IMR-90 (cell line): Measurements from ENCODE around the gene KCNJ3. TPM values are rescaled to one million over a fixed set of nuclear protein-coding genes. Genes with fewer than 3 reads are reported as not detected.

Experiments
- ATAC-seq: fragments of 200-7000 bp; cut with Tn5 transposase; 2 replicates; pipeline ENCODE4 v1.9.1; 2020; ENCODE audit warnings: low read depth, mild to moderate bottlenecking, moderate library complexity
- BruUV-seq: library from RNA; stranded (reverse); fragments of 400-500 nt; replicated peaks from 2 replicates; lab custom pipeline; 2021; lab: Mats Ljungman, UMichigan
- CTCF ChIA-PET: fragments of 300-600 bp; formaldehyde crosslinking; extraction: SDS; loops from one replicate; lab custom pipeline; 2021; ENCODE audit warnings: antibody characterized with exemption; lab: Yijun Ruan, JAX
- POLR2A ChIA-PET: fragments of 300-600 bp; sonication (Branson Sonifier 250); formaldehyde crosslinking; loops from one replicate; lab custom pipeline; 2022; ENCODE audit warnings: antibody characterized with exemption; ENCODE audit not compliant: unreplicated experiment; lab: Charles Lee
- DNase-seq: peaks from one replicate; pipeline ENCODE4 v3.0.0; 2013
- H2AFZ ChIP-seq: replicated peaks from 2 replicates; pipeline ENCODE3; 2013; ENCODE audit warnings: low read length, mild to moderate bottlenecking; ENCODE audit not compliant: poor library complexity
- H2AK5ac ChIP-seq: 2 replicates; pipeline ENCODE4 v1.6.1; 2013; ENCODE audit warnings: low read depth, low read length, inconsistent platforms
- H2AK9ac ChIP-seq: replicated peaks from 2 replicates; pipeline ENCODE3; 2013; ENCODE audit warnings: mild to moderate bottlenecking, low read depth, low read length, moderate library complexity; ENCODE audit not compliant: poor library complexity
- H2BK120ac ChIP-seq: 2 replicates; pipeline ENCODE4 v1.6.1; 2013; ENCODE audit warnings: low read depth, low read length, inconsistent platforms
- H2BK15ac ChIP-seq: 3 replicates; pipeline ENCODE4 v1.6.1; 2013; ENCODE audit warnings: low read depth, low read length, inconsistent platforms
- H2BK20ac ChIP-seq: 2 replicates; pipeline ENCODE4 v1.6.1; 2013; ENCODE audit warnings: low read depth, mild to moderate bottlenecking, inconsistent platforms, low read length, moderate library complexity
- H2BK5ac ChIP-seq: 2 replicates; pipeline ENCODE4 v1.6.1; 2013; ENCODE audit warnings: mild to moderate bottlenecking, low read depth, low read length, inconsistent platforms; ENCODE audit not compliant: poor library complexity, severe bottlenecking
- H3K14ac ChIP-seq: replicated peaks from 2 replicates; pipeline ENCODE4 v1.6.1; 2013; ENCODE audit warnings: low read depth, low read length, inconsistent platforms
- H3K18ac ChIP-seq: 2 replicates; pipeline ENCODE4 v1.6.1; 2013; ENCODE audit warnings: low read depth, low read length, control low read depth
- H3K23ac ChIP-seq: 2 replicates; pipeline ENCODE4 v1.6.1; 2013; ENCODE audit warnings: low read depth, low read length, inconsistent platforms
- H3K27ac ChIP-seq: 2 replicates; pipeline ENCODE4 v1.5.1; 2013; ENCODE audit warnings: mild to moderate bottlenecking, control low read depth, low read length; ENCODE audit not compliant: insufficient read depth
- H3K27me3 ChIP-seq: 2 replicates; pipeline ENCODE4 v1.6.1; 2013; ENCODE audit warnings: low read length; ENCODE audit not compliant: control insufficient read depth, insufficient read depth
- H3K36me3 ChIP-seq: 2 replicates; pipeline ENCODE4 v1.6.1; 2013; ENCODE audit warnings: low read length, mixed read lengths; ENCODE audit not compliant: control insufficient read depth, insufficient read depth
- H3K4ac ChIP-seq: 2 replicates; pipeline ENCODE4 v1.6.1; 2013; ENCODE audit warnings: low read depth, low read length, inconsistent platforms
- H3K4me1 ChIP-seq: 2 replicates; pipeline ENCODE4 v1.6.1; 2013; ENCODE audit warnings: low read length, mixed read lengths; ENCODE audit not compliant: control insufficient read depth, insufficient read depth
- H3K4me2 ChIP-seq: 2 replicates; pipeline ENCODE4 v1.6.1; 2013; ENCODE audit warnings: low read depth, mild to moderate bottlenecking, control low read depth, low read length, moderate library complexity
- H3K4me3 ChIP-seq: 2 replicates; pipeline ENCODE4 v1.5.1; 2013; ENCODE audit warnings: low read depth, mild to moderate bottlenecking, control low read depth, low read length, moderate library complexity; ENCODE audit not compliant: insufficient read depth
- H3K56ac ChIP-seq: 2 replicates; pipeline ENCODE4 v1.6.1; 2013; ENCODE audit warnings: low read length, inconsistent platforms; ENCODE audit not compliant: insufficient read depth; ENCODE audit errors: extremely low read depth
- H3K79me1 ChIP-seq, 2 experiments: 2 replicates each; pipeline ENCODE4 v1.6.1; 2013; ENCODE audit warnings: low read length in 2 of 2, inconsistent platforms in 1 of 2, low read depth in 1 of 2
- H3K9ac ChIP-seq: 2 replicates; pipeline ENCODE4 v1.6.1; 2013; ENCODE audit warnings: low read depth, low read length, control low read depth
- H3K9me1 ChIP-seq: 2 replicates; pipeline ENCODE4 v1.6.1; 2013; ENCODE audit warnings: low read length, inconsistent platforms; ENCODE audit not compliant: insufficient read depth
- H3K9me3 ChIP-seq: 2 replicates; pipeline ENCODE4 v1.6.1; 2013; ENCODE audit warnings: low read length; ENCODE audit not compliant: control insufficient read depth, insufficient read depth
- H4K20me1 ChIP-seq: 2 replicates; pipeline ENCODE4 v1.6.1; 2013; ENCODE audit warnings: low read length, inconsistent platforms; ENCODE audit not compliant: insufficient read depth
- H4K5ac ChIP-seq: 2 replicates; pipeline ENCODE4 v1.6.1; 2013; ENCODE audit warnings: mild to moderate bottlenecking, low read depth, low read length, control low read depth
- H4K8ac ChIP-seq, 2 experiments: 2 replicates each; pipeline ENCODE4 v1.6.1; 2013; ENCODE audit warnings: low read depth in 2 of 2, low read length in 2 of 2, control low read depth in 1 of 2, inconsistent platforms in 1 of 2
- H4K91ac ChIP-seq: 2 replicates; pipeline ENCODE4 v1.6.1; 2013; ENCODE audit warnings: low read depth, low read length, inconsistent platforms; ENCODE audit not compliant: insufficient read depth
- CEBPB ChIP-seq: IDR thresholded peaks from 2 replicates; pipeline ENCODE4 v1.6.1; 2012; ENCODE audit warnings: low read depth, low read length, improper control_type of control experiment
- FOS ChIP-seq: fragments of 150-350 bp; IDR thresholded peaks from 2 replicates; pipeline ENCODE4 v1.6.1; 2016; ENCODE audit warnings: low read depth, low read length
- POLR2A ChIP-seq: IDR thresholded peaks from 2 replicates; pipeline ENCODE4 v1.6.1; 2012; ENCODE audit warnings: mild to moderate bottlenecking, low read depth, low read length
- WGBS, 2 experiments: methylation state at CpG; one replicate each; pipeline versions ENCODE4 v1.1.5 to v1.1.7; 2013; ENCODE audit warnings: missing lambda C conversion rate in 2 of 2; ENCODE audit not compliant: insufficient read length in 1 of 2; ENCODE audit errors: extremely low coverage in 2 of 2; 5-methylcytosine and 5-hydroxymethylcytosine counted together
- dilution Hi-C: fragments of 300-500 bp; cut with HindIII; formaldehyde crosslinking; loops from one replicate; pipeline ENCODE4 v1.14.3; 2018; ENCODE audit warnings: low sequenced_read_pairs; ENCODE audit not compliant: unreplicated experiment
- in situ Hi-C: fragments of 300-500 bp; cut with MboI; formaldehyde crosslinking; loops from 3 replicates; pipeline ENCODE4 v1.14.3; 2019; ENCODE audit warnings: low sequenced_read_pairs, inconsistent platforms, mixed read lengths
- intact Hi-C: fragments of 100-400 bp; cut with micrococcal nuclease; formaldehyde crosslinking; loops from 2 replicates; pipeline ENCODE4 v1.10.0; 2022
- polyA plus RNA-seq, 3 experiments: library from polyadenylated mRNA; depleted of rRNA; stranded (reverse); fragments of >200 nt; gene quantifications; 2 replicates each; pipeline ENCODE4 v1.2.3, GENCODE V29; 2012; ENCODE audit warnings: low replicate concordance in 1 of 3
- total RNA-seq: library from RNA; depleted of rRNA; stranded (reverse); fragments of >200 nt; gene quantifications from 2 replicates; pipeline ENCODE4 v1.2.3, GENCODE V29; 2012
- TF ChIP-seq, protein P1 (sequence below): fragments of 150-350 bp; IDR thresholded peaks from 2 replicates; pipeline ENCODE4 v1.6.1; 2016; ENCODE audit warnings: low read depth, mild to moderate bottlenecking, low read length, moderate library complexity, borderline replicate concordance
- TF ChIP-seq, protein P2 (sequence below): conservative IDR thresholded peaks from 2 replicates; pipeline ENCODE4 v1.5.1; 2012; ENCODE audit warnings: mild to moderate bottlenecking, low read depth, low read length, improper control_type of control experiment

KCNJ3 gene
- total and polyA plus RNA-seq, 2 of the 4 experiments (the other 2 are of a cell fraction) = not detected

DNA sequence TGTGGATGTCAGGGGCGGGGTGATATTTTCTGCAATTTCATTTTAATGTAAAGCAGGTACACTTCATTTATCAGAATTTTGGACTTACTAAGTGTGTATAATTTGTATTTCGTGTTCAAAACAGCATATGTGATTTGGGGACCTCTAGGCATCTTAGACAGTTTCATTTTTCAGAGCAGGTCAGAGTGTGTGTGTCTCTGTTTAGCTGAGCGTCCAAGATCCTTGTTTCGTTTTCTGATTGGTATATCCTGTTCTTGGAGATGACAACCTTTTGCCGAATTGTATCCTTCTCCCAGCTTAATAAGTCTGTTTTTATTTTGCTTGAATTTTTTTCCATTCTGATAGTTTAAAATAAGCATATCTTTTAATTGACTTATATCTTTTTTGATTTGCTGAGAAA, 128.3 kb downstream of the KCNJ3 start:
- intact Hi-C loops = no loop called here
- ATAC-seq = no peak

More for the DNA sequence above, 128.3 kb downstream of the KCNJ3 start:
- no peak overlapping the region for H2AK5ac ChIP-seq
- H2AK9ac ChIP-seq = no peak overlapping the region
- no peak overlapping the region for H4K91ac ChIP-seq
- no peaks in the 10 kb centered on the region for H3K27me3 ChIP-seq
- H4K8ac ChIP-seq = no peak overlapping the region
- BruUV-seq = no TSS peak
- dilution Hi-C loops = no loop called here
- no peaks in the 10 kb centered on the region for H3K36me3 ChIP-seq
- H3K56ac ChIP-seq = no peak overlapping the region
- no peak overlapping the region for H3K4ac ChIP-seq
- no peaks in the 10 kb centered on the region for H3K79me1 ChIP-seq
- no peak overlapping the region for H2BK5ac ChIP-seq
- H3K18ac ChIP-seq = no peak overlapping the region
- no peak overlapping the region for H3K23ac ChIP-seq
- H3K4me2 ChIP-seq = no peak overlapping the region
- H2AFZ ChIP-seq = no peak overlapping the region
- no peak overlapping the region for H2BK120ac ChIP-seq
- DNase-seq = no peak
- POLR2A ChIA-PET = no interaction called here
- no peak overlapping the region for H3K9ac ChIP-seq
- no peaks in the 10 kb centered on the region for H3K4me1 ChIP-seq
- H3K9me3 ChIP-seq = peaks cover 1% of the 10 kb centered on the region; the same call in 1 of the 2 replicates
- no peaks in the 10 kb centered on the region for H4K20me1 ChIP-seq
- no peak overlapping the region for H3K14ac ChIP-seq
- CTCF ChIA-PET = no interaction called here
- in situ Hi-C loops = no loop called here
- H3K9me1 ChIP-seq = no peaks in the 10 kb centered on the region
- no CpG with 5 or more reads among the region's 5 CpGs for WGBS, 2 experiments
- TF ChIP-seq FOS (no peak), CEBPB (no peak), POLR2A (no peak)
- TF ChIP-seq, protein P1, sequence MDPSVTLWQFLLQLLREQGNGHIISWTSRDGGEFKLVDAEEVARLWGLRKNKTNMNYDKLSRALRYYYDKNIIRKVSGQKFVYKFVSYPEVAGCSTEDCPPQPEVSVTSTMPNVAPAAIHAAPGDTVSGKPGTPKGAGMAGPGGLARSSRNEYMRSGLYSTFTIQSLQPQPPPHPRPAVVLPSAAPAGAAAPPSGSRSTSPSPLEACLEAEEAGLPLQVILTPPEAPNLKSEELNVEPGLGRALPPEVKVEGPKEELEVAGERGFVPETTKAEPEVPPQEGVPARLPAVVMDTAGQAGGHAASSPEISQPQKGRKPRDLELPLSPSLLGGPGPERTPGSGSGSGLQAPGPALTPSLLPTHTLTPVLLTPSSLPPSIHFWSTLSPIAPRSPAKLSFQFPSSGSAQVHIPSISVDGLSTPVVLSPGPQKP = no peak
- TF ChIP-seq, protein P2, sequence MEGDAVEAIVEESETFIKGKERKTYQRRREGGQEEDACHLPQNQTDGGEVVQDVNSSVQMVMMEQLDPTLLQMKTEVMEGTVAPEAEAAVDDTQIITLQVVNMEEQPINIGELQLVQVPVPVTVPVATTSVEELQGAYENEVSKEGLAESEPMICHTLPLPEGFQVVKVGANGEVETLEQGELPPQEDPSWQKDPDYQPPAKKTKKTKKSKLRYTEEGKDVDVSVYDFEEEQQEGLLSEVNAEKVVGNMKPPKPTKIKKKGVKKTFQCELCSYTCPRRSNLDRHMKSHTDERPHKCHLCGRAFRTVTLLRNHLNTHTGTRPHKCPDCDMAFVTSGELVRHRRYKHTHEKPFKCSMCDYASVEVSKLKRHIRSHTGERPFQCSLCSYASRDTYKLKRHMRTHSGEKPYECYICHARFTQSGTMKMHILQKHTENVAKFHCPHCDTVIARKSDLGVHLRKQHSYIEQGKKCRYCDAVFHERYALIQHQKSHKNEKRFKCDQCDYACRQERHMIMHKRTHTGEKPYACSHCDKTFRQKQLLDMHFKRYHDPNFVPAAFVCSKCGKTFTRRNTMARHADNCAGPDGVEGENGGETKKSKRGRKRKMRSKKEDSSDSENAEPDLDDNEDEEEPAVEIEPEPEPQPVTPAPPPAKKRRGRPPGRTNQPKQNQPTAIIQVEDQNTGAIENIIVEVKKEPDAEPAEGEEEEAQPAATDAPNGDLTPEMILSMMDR = no peak
- no peak overlapping the region for H3K27ac ChIP-seq
- H4K5ac ChIP-seq = no peak overlapping the region
- no peak overlapping the region for H2BK20ac ChIP-seq
- no peak overlapping the region for H3K4me3 ChIP-seq
- H2BK15ac ChIP-seq = no peak overlapping the region
